Measurements from ENCODE around the gene PTPN4.

DNA sequence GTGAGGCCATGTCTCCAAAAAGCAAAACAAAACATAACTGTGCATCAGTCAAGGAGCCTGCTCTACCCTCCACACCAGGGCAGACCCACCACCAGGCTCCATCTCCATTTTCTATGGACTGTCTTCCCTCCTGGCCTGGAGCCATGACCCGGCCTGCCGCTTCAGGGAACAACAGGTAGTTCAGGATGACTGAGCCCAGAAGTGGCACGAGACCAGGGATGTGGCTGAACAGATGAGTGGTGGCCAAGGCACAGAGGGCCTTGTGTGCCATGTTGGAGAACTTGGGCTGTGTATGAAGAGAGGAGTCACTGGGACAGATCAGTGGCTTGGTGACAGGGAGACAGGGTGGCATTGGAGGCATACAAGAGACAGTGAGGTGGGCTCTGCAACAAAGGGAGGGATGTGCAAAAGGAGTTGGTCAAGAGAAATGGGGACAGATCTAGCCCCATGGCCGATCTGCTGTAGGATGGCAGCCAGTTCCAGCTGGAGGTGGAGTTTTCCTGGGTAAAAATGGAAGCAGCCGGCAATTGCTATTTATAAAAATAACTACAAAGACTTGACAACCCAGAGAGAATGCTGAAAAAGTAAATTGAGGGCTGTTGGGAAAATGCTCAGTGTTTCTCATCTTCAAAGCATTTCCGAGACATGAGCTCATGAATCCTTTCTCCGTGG, 45.8 kb upstream of the PTPN4 start:
- TF ChIP-seq POLR2A (IDR thresholded peaks at IDR 0.05; ENCODE audit: low read length) (no peak), GATA1 (IDR thresholded peaks at IDR 0.05; ENCODE audit: low read depth, low read length) (no peak)

Measured in erythroblast (primary cell).